ENCODE measurements around the gene FXYD6.

GRCh38 chr11:117851852-117852251, 24.6 kb downstream of the FXYD6 start:
- TF ChIP-seq CTCF (conservative IDR thresholded peaks at IDR 0.05; ENCODE audit: low read length) (no peak), EZH2phosphoT487 (IDR thresholded peaks at IDR 0.05; ENCODE audit: borderline replicate concordance, low read depth, low read length) (no peak)

Measured in OCI-LY7 (cell line).